Suprapubic skin (tissue), 4 donors: ENCODE data around the gene SUSD6. TPM values are rescaled to one million over a fixed set of nuclear protein-coding genes. Genes with fewer than 3 reads are reported as not detected.

Experiments
- DNase-seq, 2 donors: peaks; one replicate each; pipeline ENCODE4 v3.0.0-alpha.2; 2019; ENCODE audit warnings: low spot score in 2 of 2
- H3K27ac ChIP-seq: fragments of 200-600 bp; sonication (generic); one replicate; pipeline ENCODE4 v1.5.1; 2019
- H3K27me3 ChIP-seq: fragments of 200-600 bp; sonication (generic); one replicate; pipeline ENCODE4 v1.5.1; 2019
- H3K36me3 ChIP-seq: fragments of 200-600 bp; sonication (generic); one replicate; pipeline ENCODE4 v1.5.1; 2019
- H3K4me1 ChIP-seq: fragments of 200-600 bp; sonication (generic); one replicate; pipeline ENCODE4 v1.5.1; 2019
- H3K4me3 ChIP-seq: fragments of 200-600 bp; sonication (generic); one replicate; pipeline ENCODE4 v1.5.1; 2019; ENCODE audit warnings: mild to moderate bottlenecking
- H3K9me3 ChIP-seq: fragments of 200-600 bp; sonication (generic); one replicate; pipeline ENCODE4 v1.5.1; 2019
- EP300 ChIP-seq: sonication (generic); formaldehyde crosslinking; IDR thresholded peaks from one replicate; pipeline ENCODE4 v1.6.1; 2017; ENCODE audit warnings: antibody characterized with exemption
- POLR2A ChIP-seq, 2 donors: fragments of 450-650 bp; IDR thresholded peaks; one replicate each; pipeline ENCODE4 v1.6.1; 2017; ENCODE audit warnings: antibody characterized with exemption in 2 of 2, mild to moderate bottlenecking in 2 of 2, moderate library complexity in 2 of 2
- POLR2AphosphoS5 ChIP-seq, 3 donors: sonication (generic); formaldehyde crosslinking; IDR thresholded peaks; one replicate each; pipeline ENCODE4 v1.6.1; 2017; ENCODE audit warnings: antibody characterized with exemption in 3 of 3
- WGBS: methylation state at CpG from one replicate; pipeline ENCODE4 v1.1.5; 2018; 5-methylcytosine and 5-hydroxymethylcytosine counted together
- total RNA-seq, 4 donors: library from RNA; depleted of rRNA; stranded (reverse); fragments of >200 nt; gene quantifications; one replicate each; pipeline ENCODE4 v1.1.0, GENCODE V29; 2016
- TF ChIP-seq, protein P1 (sequence below), 2 donors: fragments of 200-600 bp in 1 of 2; fragments of 450-650 bp in 1 of 2; sonication (generic) in 1 of 2; IDR thresholded peaks; one replicate each; pipeline ENCODE4 v1.5.1; 2016 to 2019; ENCODE audit warnings: antibody characterized with exemption in 2 of 2, mild to moderate bottlenecking in 1 of 2, moderate library complexity in 1 of 2

Gene SUSD6
- total RNA-seq, 4 donors from 2014 or later: 45.1 to 60.4 (median 56.7) TPM

DNA sequence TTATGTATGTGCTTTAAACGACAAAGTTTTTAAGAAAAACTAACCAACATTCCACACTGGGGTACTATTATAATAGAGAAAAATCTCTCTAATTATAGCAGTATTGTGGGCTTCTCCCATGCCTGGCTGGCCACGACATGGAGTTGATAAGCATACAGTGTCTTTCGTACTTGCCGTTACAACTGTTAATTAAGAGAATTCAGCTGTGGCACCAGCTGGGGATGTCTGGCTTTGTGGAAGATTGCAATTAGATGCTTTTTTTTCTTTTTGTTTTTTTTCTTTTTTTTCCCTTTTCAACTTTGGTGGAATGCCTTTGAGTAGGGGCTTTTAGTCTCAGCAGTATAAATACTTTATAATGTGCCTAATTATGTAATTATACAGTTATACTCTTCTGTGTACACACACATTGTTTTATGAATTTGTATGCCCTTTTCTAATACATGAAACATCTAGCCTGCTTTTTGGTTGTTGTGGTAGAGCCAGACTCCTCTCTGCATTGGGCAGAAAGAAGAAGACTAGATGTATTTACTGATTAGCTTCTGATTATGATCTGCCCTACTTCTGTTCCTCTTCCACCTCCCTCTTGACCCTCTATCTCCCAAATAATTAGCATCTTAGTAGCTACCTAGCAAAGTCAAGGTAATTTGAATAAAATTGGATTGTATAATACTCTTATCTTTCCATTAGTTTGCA lies 76.4 kb downstream of the SUSD6 start:
- no peak for TF ChIP-seq EP300
- TF ChIP-seq POLR2A (IDR thresholded peaks at IDR 0.05): no peak
- TF ChIP-seq, protein P1, sequence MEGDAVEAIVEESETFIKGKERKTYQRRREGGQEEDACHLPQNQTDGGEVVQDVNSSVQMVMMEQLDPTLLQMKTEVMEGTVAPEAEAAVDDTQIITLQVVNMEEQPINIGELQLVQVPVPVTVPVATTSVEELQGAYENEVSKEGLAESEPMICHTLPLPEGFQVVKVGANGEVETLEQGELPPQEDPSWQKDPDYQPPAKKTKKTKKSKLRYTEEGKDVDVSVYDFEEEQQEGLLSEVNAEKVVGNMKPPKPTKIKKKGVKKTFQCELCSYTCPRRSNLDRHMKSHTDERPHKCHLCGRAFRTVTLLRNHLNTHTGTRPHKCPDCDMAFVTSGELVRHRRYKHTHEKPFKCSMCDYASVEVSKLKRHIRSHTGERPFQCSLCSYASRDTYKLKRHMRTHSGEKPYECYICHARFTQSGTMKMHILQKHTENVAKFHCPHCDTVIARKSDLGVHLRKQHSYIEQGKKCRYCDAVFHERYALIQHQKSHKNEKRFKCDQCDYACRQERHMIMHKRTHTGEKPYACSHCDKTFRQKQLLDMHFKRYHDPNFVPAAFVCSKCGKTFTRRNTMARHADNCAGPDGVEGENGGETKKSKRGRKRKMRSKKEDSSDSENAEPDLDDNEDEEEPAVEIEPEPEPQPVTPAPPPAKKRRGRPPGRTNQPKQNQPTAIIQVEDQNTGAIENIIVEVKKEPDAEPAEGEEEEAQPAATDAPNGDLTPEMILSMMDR (IDR thresholded peaks at IDR 0.05): no peak
- Histone ChIP-seq H3K36me3 (no peaks in the 10 kb centered on the region), H3K9me3 (no peaks in the 10 kb centered on the region), H3K27me3 (no peaks in the 10 kb centered on the region), H3K4me1 (peaks cover 65% of the 10 kb centered on the region), H3K4me3 (no peak overlapping the region), H3K27ac (no peak overlapping the region)
- DNase-seq: no peak
- 84% methylated on average over 4 of the region's 4 CpGs for WGBS

DNA sequence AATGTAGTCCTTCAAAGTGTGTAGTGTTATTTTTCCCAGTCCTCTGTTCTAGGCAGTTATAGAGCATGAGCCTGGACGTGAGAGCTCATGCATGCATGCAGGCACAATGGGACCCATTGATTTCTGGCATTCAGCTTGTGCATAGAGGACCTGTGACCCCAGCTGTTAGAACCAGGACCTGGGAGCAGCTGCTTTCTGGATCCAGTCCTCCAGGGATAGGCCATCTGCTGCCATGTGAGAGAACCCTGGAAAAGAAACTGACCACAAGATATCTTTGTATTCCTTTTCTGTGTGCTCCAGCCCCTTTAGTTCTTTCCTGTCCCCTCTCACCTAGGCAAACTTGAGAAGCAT lies 76.9 kb downstream of the SUSD6 start:
- Histone ChIP-seq H3K27ac (no peak overlapping the region), H3K36me3 (no peaks in the 10 kb centered on the region), H3K4me3 (no peak overlapping the region), H3K27me3 (no peaks in the 10 kb centered on the region), H3K4me1 (peaks cover 65% of the 10 kb centered on the region), H3K9me3 (no peaks in the 10 kb centered on the region)
- no peak for TF ChIP-seq POLR2AphosphoS5 (IDR thresholded peaks at IDR 0.05)
- no peak for TF ChIP-seq EP300
- TF ChIP-seq, protein P1 (IDR thresholded peaks at IDR 0.05): no peak
- TF ChIP-seq POLR2A (IDR thresholded peaks at IDR 0.05): no peak
- WGBS: 57% methylated on average over 1 of the region's 1 CpG
- no peak for DNase-seq

DNA sequence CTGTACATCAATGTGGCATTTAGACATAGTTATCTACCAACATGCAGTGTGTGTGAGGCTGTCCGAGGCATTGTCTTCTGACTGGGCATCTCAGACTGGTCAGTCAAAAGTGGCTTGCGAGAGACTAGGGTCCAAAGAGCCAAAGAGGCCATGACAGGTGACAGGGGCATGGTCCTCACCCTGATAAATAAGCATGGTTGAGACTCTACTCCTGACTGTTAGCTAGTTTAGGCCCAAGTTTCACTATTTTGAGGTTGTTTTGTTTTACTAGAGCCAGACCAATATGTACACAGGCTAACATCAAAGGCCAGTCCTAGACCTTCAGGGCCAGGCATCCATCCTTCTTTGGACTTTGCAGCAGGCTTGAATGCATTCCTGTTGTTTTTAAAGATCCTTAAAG lies 78.6 kb downstream of the SUSD6 start:
- no peak overlapping the region for H3K27ac ChIP-seq
- no peaks in the 10 kb centered on the region for H3K9me3 ChIP-seq
- H3K27me3 ChIP-seq: no peaks in the 10 kb centered on the region
- 100% methylated on average over 2 of the region's 2 CpGs for WGBS
- no peak for DNase-seq
- H3K36me3 ChIP-seq: no peaks in the 10 kb centered on the region
- peaks cover 65% of the 10 kb centered on the region for H3K4me1 ChIP-seq
- no peak for TF ChIP-seq POLR2AphosphoS5 (IDR thresholded peaks at IDR 0.05)
- no peak for TF ChIP-seq POLR2A (IDR thresholded peaks at IDR 0.05)
- TF ChIP-seq EP300: no peak
- TF ChIP-seq, protein P1 (IDR thresholded peaks at IDR 0.05): no peak
- H3K4me3 ChIP-seq: no peak overlapping the region

GRCh38 chr14:69692594-69692993 lies 81.2 kb downstream of the SUSD6 start:
- Histone ChIP-seq H3K27me3 (no peaks in the 10 kb centered on the region), H3K4me1 (peaks cover 70% of the 10 kb centered on the region), H3K27ac (no peak overlapping the region), H3K4me3 (no peak overlapping the region), H3K9me3 (no peaks in the 10 kb centered on the region), H3K36me3 (no peaks in the 10 kb centered on the region)
- DNase-seq: no peak
- TF ChIP-seq POLR2A (IDR thresholded peaks at IDR 0.05) (no peak), POLR2AphosphoS5 (IDR thresholded peaks at IDR 0.05) (no peak), EP300 (no peak)
- TF ChIP-seq, protein P1 (IDR thresholded peaks at IDR 0.05): no peak
- 60% methylated on average over 1 of the region's 1 CpG for WGBS

GRCh38 chr14:69693145-69693544 lies 81.7 kb downstream of the SUSD6 start:
- H3K4me1 ChIP-seq: peaks cover 66% of the 10 kb centered on the region
- TF ChIP-seq, protein P1 (IDR thresholded peaks at IDR 0.05): no peak
- TF ChIP-seq EP300: no peak
- 59% methylated on average over 3 of the region's 3 CpGs for WGBS
- H3K27me3 ChIP-seq: no peaks in the 10 kb centered on the region
- H3K9me3 ChIP-seq: no peaks in the 10 kb centered on the region
- H3K4me3 ChIP-seq: no peak overlapping the region
- no peak overlapping the region for H3K27ac ChIP-seq
- no peaks in the 10 kb centered on the region for H3K36me3 ChIP-seq
- DNase-seq: no peak
